Activated CD8-positive, alpha-beta T cell treated with anti-CD3 and anti-CD28 coated beads, Interleukin-2, amount 10 ng/mL, durations not matched to agents 7 days and 5 days (primary cell): ENCODE results near the gene PPP2R2B. TPM values are rescaled to one million over a fixed set of nuclear protein-coding genes. Genes with fewer than 3 reads are reported as not detected.

Experiments
- ATAC-seq: fragments of 150-1000 bp; cut with Tn5 transposase; one replicate; pipeline ENCODE4 v1.10.0; 2021; ENCODE audit warnings: moderate library complexity
- CTCF ChIA-PET: fragments of 350-600 bp; sonication (Branson Sonifier 250); formaldehyde crosslinking; loops from one replicate; lab custom pipeline; 2021; ENCODE audit warnings: antibody characterized with exemption; lab: Charles Lee
- POLR2A ChIA-PET: fragments of 350-600 bp; sonication (Branson Sonifier 250); formaldehyde crosslinking; loops from one replicate; lab custom pipeline; 2021; ENCODE audit warnings: antibody characterized with exemption; lab: Charles Lee
- DNase-seq: peaks from one replicate; pipeline ENCODE4 v3.0.0-alpha.2; 2020
- H3K27ac Mint-ChIP-seq: one replicate; pipeline ENCODE4 v1.8.0; 2021; ENCODE audit warnings: mild to moderate bottlenecking, mixed read lengths
- H3K27me3 Mint-ChIP-seq: one replicate; pipeline ENCODE4 v1.8.0; 2021; ENCODE audit warnings: low read depth, mixed read lengths
- H3K36me3 Mint-ChIP-seq: one replicate; pipeline ENCODE4 v1.8.0; 2021; ENCODE audit warnings: low read depth, mixed read lengths
- H3K4me1 Mint-ChIP-seq: one replicate; pipeline ENCODE4 v1.8.0; 2021; ENCODE audit warnings: low read depth, mixed read lengths
- H3K4me3 Mint-ChIP-seq: one replicate; pipeline ENCODE4 v1.8.0; 2021; ENCODE audit warnings: mild to moderate bottlenecking, mixed read lengths
- H3K9me3 Mint-ChIP-seq: one replicate; pipeline ENCODE4 v1.8.0; 2022; ENCODE audit warnings: mixed read lengths; ENCODE audit not compliant: insufficient read depth
- total RNA-seq, 2 experiments: library from RNA; stranded (reverse); gene quantifications; one replicate each; pipeline ENCODE4 v1.2.3, GENCODE V29; 2021

Gene PPP2R2B
- total RNA-seq, 2 experiments from 2014 or later, result 2.0 to 3.0 TPM

DNA sequence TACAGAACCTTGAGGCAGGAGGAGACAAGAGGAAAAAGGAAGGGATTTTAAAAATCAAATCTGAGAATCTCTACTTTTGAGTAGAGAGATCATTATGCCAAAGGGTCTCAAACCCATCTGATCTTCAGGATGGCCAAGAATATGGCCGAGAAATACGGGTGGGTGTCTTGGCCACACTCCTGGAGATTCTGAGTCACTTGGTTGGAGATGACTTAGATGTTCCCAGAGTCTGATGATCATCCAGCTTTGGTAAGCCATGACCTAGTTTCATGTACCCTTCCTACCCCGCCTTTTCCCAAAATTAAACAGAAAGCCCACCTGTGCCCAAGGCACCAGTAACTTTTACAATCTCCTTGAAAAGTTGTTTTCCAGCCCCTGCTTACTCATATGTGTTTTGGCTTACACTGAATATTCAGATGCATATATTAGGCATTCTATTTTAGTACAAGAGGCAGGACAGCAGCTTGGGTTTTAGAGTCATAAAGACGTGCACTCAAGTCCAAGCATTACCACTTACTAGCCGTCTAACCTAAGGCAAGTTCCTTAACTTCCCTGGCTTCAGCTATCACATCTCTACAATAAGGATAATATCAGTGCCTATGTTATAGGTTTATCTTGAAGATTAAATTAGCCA lies 195.5 kb downstream of the PPP2R2B start:
- ATAC-seq, result no peak
- Mint-ChIP-seq H3K4me1 (no peaks in the 10 kb centered on the region), H3K4me3 (no peak overlapping the region), H3K36me3 (no peaks in the 10 kb centered on the region), H3K9me3 (no peaks in the 10 kb centered on the region), H3K27me3 (no peaks in the 10 kb centered on the region), H3K27ac (no peak overlapping the region)
- no peak for DNase-seq
- CTCF ChIA-PET, result no interaction called here
- POLR2A ChIA-PET, result no interaction called here

- no peak for DNase-seq
- Mint-ChIP-seq H3K27ac (no peak overlapping the region), H3K4me3 (no peak overlapping the region), H3K27me3 (no peaks in the 10 kb centered on the region), H3K9me3 (no peaks in the 10 kb centered on the region), H3K36me3 (no peaks in the 10 kb centered on the region), H3K4me1 (no peaks in the 10 kb centered on the region)
- ATAC-seq, result no peak
- ChIA-PET CTCF (no interaction called here), POLR2A (no interaction called here)
These were observed 196.9 kb downstream of the PPP2R2B start for GRCh38 chr5:146681585-146682105.

GRCh38 chr5:146680846-146681584 lies 197.5 kb downstream of the PPP2R2B start:
- H3K27ac Mint-ChIP-seq, result no peak overlapping the region
- ChIA-PET CTCF (no interaction called here), POLR2A (no interaction called here)
- H3K4me1 Mint-ChIP-seq, result no peaks in the 10 kb centered on the region
- H3K27me3 Mint-ChIP-seq, result peaks cover 4% of the 10 kb centered on the region
- DNase-seq, result no peak
- ATAC-seq, result no peak
- H3K9me3 Mint-ChIP-seq, result no peaks in the 10 kb centered on the region
- no peak overlapping the region for H3K4me3 Mint-ChIP-seq
- no peaks in the 10 kb centered on the region for H3K36me3 Mint-ChIP-seq

DNA sequence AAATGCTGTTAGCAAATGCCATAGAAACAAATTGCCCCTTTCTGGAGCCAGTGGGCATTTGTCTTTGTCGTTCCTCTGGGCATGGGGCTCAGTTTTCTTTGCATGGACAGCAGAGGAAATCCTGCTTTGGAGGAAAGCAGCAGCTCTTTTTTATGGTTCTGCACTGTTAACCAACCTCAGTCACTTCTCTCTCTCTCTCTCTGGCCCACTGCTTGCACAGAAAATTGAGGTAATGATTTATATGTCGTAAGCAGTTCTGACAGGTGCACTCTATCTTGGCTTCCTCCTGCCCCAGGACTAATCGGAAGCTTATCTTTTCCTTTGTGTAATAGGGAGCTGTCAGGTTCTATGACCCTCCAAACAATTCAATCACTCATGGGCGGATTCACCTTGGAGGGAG lies 202.9 kb downstream of the PPP2R2B start:
- H3K36me3 Mint-ChIP-seq, result no peaks in the 10 kb centered on the region
- CTCF ChIA-PET, result no interaction called here

GRCh38 chr5:146672866-146673265 lies 205.7 kb downstream of the PPP2R2B start:
- no peaks in the 10 kb centered on the region for H3K4me1 Mint-ChIP-seq
- no peaks in the 10 kb centered on the region for H3K9me3 Mint-ChIP-seq
- CTCF ChIA-PET, result interaction anchor here (0.5 to 1.5 kb wide), 2 partner anchors 158 to 292 kb away, joined by 3 to 5 read pairs; no protein-coding TSS in a partner anchor

More for the DNA sequence above, 202.9 kb downstream of the PPP2R2B start:
- POLR2A ChIA-PET, result no interaction called here
- Mint-ChIP-seq H3K4me1 (no peaks in the 10 kb centered on the region), H3K4me3 (no peak overlapping the region), H3K9me3 (no peaks in the 10 kb centered on the region), H3K27ac (no peak overlapping the region), H3K27me3 (peaks cover 12% of the 10 kb centered on the region)
- no peak for DNase-seq
- ATAC-seq, result no peak

GRCh38 chr5:146671561-146672295 lies 206.8 kb downstream of the PPP2R2B start:
- H3K4me1 Mint-ChIP-seq, result no peaks in the 10 kb centered on the region
- no peak for DNase-seq
- no peak overlapping the region for H3K27ac Mint-ChIP-seq
- peaks cover 12% of the 10 kb centered on the region for H3K27me3 Mint-ChIP-seq
- ChIA-PET POLR2A (no interaction called here), CTCF (interaction anchor here (0.7 to 0.8 kb wide), 2 partner anchors 13 to 106 kb away, joined by 3 to 4 read pairs; no protein-coding TSS in a partner anchor)
- no peak for ATAC-seq
- H3K9me3 Mint-ChIP-seq, result no peaks in the 10 kb centered on the region
- no peaks in the 10 kb centered on the region for H3K36me3 Mint-ChIP-seq
- H3K4me3 Mint-ChIP-seq, result no peak overlapping the region

More at GRCh38 chr5:146672866-146673265, 205.7 kb downstream of the PPP2R2B start:
- peaks cover 12% of the 10 kb centered on the region for H3K27me3 Mint-ChIP-seq
- H3K36me3 Mint-ChIP-seq, result no peaks in the 10 kb centered on the region
- ATAC-seq, result no peak
- POLR2A ChIA-PET, result no interaction called here
- DNase-seq, result no peak
- H3K4me3 Mint-ChIP-seq, result no peak overlapping the region
- no peak overlapping the region for H3K27ac Mint-ChIP-seq

- H3K4me3 Mint-ChIP-seq, result no peak overlapping the region
- ATAC-seq (no peak), DNase-seq (no peak)
- no peaks in the 10 kb centered on the region for H3K4me1 Mint-ChIP-seq
- no peak overlapping the region for H3K27ac Mint-ChIP-seq
- POLR2A ChIA-PET, result no interaction called here
- no peaks in the 10 kb centered on the region for H3K9me3 Mint-ChIP-seq
- CTCF ChIA-PET, result no interaction called here
- no peaks in the 10 kb centered on the region for H3K36me3 Mint-ChIP-seq
- H3K27me3 Mint-ChIP-seq, result peaks cover 8% of the 10 kb centered on the region
These were observed 208.9 kb downstream of the PPP2R2B start for GRCh38 chr5:146669656-146670055.

DNA sequence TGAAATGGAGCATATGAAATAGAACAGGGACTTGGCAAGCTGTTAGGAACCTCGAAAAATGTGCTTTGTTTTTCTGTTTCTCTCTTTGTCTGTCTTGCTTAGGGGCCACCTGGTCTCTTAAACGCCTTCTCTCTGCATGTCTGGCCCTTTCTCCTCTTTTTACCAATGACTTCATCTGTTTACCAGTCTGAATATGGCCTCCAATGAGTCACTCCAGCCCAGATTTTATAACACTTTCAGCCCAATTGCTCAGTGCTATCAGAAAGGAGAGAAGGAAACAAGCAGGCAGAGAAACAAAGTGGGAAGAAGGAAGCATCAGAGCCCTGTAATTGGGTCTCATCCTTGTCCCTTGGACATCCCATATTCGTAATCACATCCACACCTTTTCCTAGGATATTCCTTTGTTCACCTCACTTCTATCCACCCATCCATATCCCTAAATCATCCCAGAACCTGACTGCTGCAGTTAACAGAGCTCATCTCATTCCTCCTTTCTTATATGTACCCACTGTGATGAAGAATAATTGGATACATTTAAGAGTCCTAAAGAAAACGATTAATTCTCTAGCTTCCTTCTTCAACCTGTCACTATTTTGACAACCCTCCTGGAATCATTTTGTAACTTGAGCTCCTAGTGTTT lies 210.8 kb downstream of the PPP2R2B start:
- H3K4me3 Mint-ChIP-seq, result no peak overlapping the region
- CTCF ChIA-PET, result interaction anchor here (8.3 kb wide), 1 partner anchor 298 kb away, joined by 50 read pairs; no protein-coding TSS in a partner anchor
- H3K36me3 Mint-ChIP-seq, result no peaks in the 10 kb centered on the region
- H3K27ac Mint-ChIP-seq, result no peak overlapping the region
- no peak for ATAC-seq
- POLR2A ChIA-PET, result no interaction called here
- peaks cover 3% of the 10 kb centered on the region for H3K27me3 Mint-ChIP-seq
- H3K9me3 Mint-ChIP-seq, result no peaks in the 10 kb centered on the region
- H3K4me1 Mint-ChIP-seq, result no peaks in the 10 kb centered on the region
- DNase-seq, result no peak

- H3K36me3 Mint-ChIP-seq, result no peaks in the 10 kb centered on the region
- H3K4me1 Mint-ChIP-seq, result no peaks in the 10 kb centered on the region
- no peak overlapping the region for H3K4me3 Mint-ChIP-seq
- H3K9me3 Mint-ChIP-seq, result no peaks in the 10 kb centered on the region
- ChIA-PET POLR2A (no interaction called here), CTCF (interaction anchor here (0.8 to 8.3 kb wide), 11 partner anchors 10 to 303 kb away, joined by 3 to 50 read pairs (median 3); no protein-coding TSS in a partner anchor)
- DNase-seq (peak; percentile 35), ATAC-seq (no peak)
- no peaks in the 10 kb centered on the region for H3K27me3 Mint-ChIP-seq
- no peak overlapping the region for H3K27ac Mint-ChIP-seq
These were observed 216.3 kb downstream of the PPP2R2B start for GRCh38 chr5:146662229-146662628.

DNA sequence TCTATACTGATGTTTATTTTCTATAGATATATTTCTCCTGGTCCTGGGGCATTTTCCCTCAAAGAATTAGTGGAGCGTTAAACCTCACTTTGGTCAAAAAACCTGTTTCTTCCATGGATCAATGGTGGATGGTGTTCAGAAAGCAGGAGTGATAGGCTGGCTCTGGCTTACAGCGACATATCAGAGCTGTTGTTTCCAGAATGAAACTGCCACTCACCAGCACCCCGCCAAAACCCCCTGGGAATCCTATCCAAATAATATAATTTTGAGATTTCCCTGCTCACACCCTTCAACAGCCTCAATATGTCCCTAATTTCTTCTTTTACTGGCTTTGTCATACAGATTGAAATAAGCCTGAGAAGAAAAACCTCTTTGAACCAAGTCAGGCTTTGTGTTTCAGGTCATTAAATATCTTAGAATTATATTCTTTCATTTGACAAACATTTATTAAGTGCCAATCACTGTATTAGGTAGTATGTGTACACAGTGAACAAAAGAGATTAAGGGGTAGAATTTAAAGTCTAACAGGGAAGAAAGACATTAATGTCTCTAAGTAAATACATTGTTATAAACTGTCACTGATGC lies 218.1 kb downstream of the PPP2R2B start:
- no peak overlapping the region for H3K27ac Mint-ChIP-seq
- H3K9me3 Mint-ChIP-seq, result no peaks in the 10 kb centered on the region
- no peaks in the 10 kb centered on the region for H3K4me1 Mint-ChIP-seq
- no peak overlapping the region for H3K4me3 Mint-ChIP-seq
- DNase-seq, result no peak
- ATAC-seq, result no peak
- no peaks in the 10 kb centered on the region for H3K27me3 Mint-ChIP-seq
- ChIA-PET POLR2A (no interaction called here), CTCF (interaction anchor here (0.9 to 8.3 kb wide), 3 partner anchors 218 to 305 kb away, joined by 3 to 50 read pairs (median 3); partner anchors contain the start of gene PPP2R2B)
- no peaks in the 10 kb centered on the region for H3K36me3 Mint-ChIP-seq

DNA sequence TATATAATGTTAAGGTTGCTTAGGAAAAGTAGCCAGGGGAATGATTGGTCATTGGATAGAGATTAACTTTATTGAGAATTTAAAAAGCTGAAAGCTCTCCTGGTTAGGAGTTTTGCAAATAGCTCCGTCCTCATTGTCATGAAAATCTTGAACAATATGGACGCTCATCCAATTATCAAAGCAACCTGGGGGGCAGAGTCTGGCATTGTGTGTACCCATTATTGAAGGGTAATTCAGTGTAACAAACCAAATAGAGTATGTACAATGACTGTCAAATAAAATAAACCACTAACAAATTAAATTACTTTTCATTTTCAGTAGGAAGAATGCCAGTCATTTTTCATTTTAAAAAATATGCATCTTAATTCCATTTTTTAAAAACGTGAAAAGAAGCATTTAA lies 218.6 kb downstream of the PPP2R2B start:
- CTCF ChIA-PET, result interaction anchor here (1.1 to 1.3 kb wide), 2 partner anchors 127 to 306 kb away, joined by 4 to 7 read pairs; no protein-coding TSS in a partner anchor
- POLR2A ChIA-PET, result no interaction called here
- Mint-ChIP-seq H3K36me3 (no peaks in the 10 kb centered on the region), H3K27ac (no peak overlapping the region), H3K9me3 (no peaks in the 10 kb centered on the region), H3K4me1 (no peaks in the 10 kb centered on the region), H3K27me3 (no peaks in the 10 kb centered on the region), H3K4me3 (no peak overlapping the region)
- no peak for DNase-seq
- ATAC-seq, result no peak
